Muscle of leg (tissue), 11 donors: ENCODE measurements around the gene ZXDC. TPM values are rescaled to one million over a fixed set of nuclear protein-coding genes. Genes with fewer than 3 reads are reported as not detected.

Experiments used
- DNase-seq: peaks from one replicate; pipeline ENCODE4 v3.0.0; 2013
- H3K27ac ChIP-seq: one replicate; pipeline ENCODE4 v1.5.1; 2013; ENCODE audit warnings: mild to moderate bottlenecking, low read length, control low read depth
- H3K27me3 ChIP-seq: one replicate; pipeline ENCODE4 v1.6.1; 2013; ENCODE audit warnings: low read length; ENCODE audit not compliant: control insufficient read depth, insufficient read depth
- H3K36me3 ChIP-seq: one replicate; pipeline ENCODE4 v1.6.1; 2013; ENCODE audit warnings: low read length; ENCODE audit not compliant: control insufficient read depth, insufficient read depth
- H3K4me1 ChIP-seq: one replicate; pipeline ENCODE4 v1.6.1; 2013; ENCODE audit warnings: low read length; ENCODE audit not compliant: control insufficient read depth, insufficient read depth
- H3K4me3 ChIP-seq: one replicate; pipeline ENCODE4 v1.5.1; 2013; ENCODE audit warnings: low read length, control low read depth
- H3K9me3 ChIP-seq: replicated peaks from 2 replicates; pipeline ENCODE4 v1.6.1; 2013; ENCODE audit warnings: low read depth, low read length; ENCODE audit not compliant: control insufficient read depth
- WGBS: methylation state at CpG from one replicate; pipeline ENCODE4 v1.1.5; 2013; ENCODE audit warnings: missing lambda C conversion rate; ENCODE audit not compliant: insufficient coverage; 5-methylcytosine and 5-hydroxymethylcytosine counted together
- polyA plus RNA-seq, 8 donors: library from polyadenylated mRNA; unstranded; fragments of 120-200 nt; gene quantifications; one replicate each; pipeline versions ENCODE4 v1.2.1 to v1.2.3, GENCODE V29; 2013; ENCODE audit warnings: inconsistent platforms in 1 of 8, low replicate concordance in 1 of 8; ENCODE audit not compliant: insufficient read length in 8 of 8, insufficient read depth in 1 of 8
- total RNA-seq: library from RNA; stranded (reverse); fragments of 120-200 nt; gene quantifications from one replicate; pipeline ENCODE4 v1.2.4, GENCODE V29; 2013

Gene ZXDC
- total and polyA plus RNA-seq, 9 donors = 18.4 to 27.4 (median 22.2) TPM

GRCh38 chr3:126456211-126456610 is 19.5 kb downstream of the ZXDC start:
- Histone ChIP-seq H3K4me1 (no peaks in the 10 kb centered on the region), H3K4me3 (no peak overlapping the region), H3K27me3 (no peaks in the 10 kb centered on the region), H3K9me3 (no peaks in the 10 kb centered on the region), H3K27ac (no peak overlapping the region), H3K36me3 (peaks cover 61% of the 10 kb centered on the region)
- WGBS = 36% methylated on average over 2 of the region's 4 CpGs
- DNase-seq = no peak

GRCh38 chr3:126454437-126455198 is 21.1 kb downstream of the ZXDC start:
- H3K4me3 ChIP-seq = no peak overlapping the region
- H3K36me3 ChIP-seq = peaks cover 61% of the 10 kb centered on the region

GRCh38 chr3:126454025-126454424 is 21.7 kb downstream of the ZXDC start:
- H3K4me3 ChIP-seq = no peak overlapping the region
- H3K9me3 ChIP-seq = no peaks in the 10 kb centered on the region
- H3K27me3 ChIP-seq = no peaks in the 10 kb centered on the region
- DNase-seq = no peak
- WGBS = no CpG with 5 or more reads among the region's 1 CpG
- peaks cover 60% of the 10 kb centered on the region for H3K36me3 ChIP-seq
- H3K27ac ChIP-seq = no peak overlapping the region
- no peaks in the 10 kb centered on the region for H3K4me1 ChIP-seq

More at GRCh38 chr3:126454437-126455198, 21.1 kb downstream of the ZXDC start:
- H3K4me1 ChIP-seq = no peaks in the 10 kb centered on the region
- H3K9me3 ChIP-seq = no peaks in the 10 kb centered on the region
- no peaks in the 10 kb centered on the region for H3K27me3 ChIP-seq
- DNase-seq = no peak
- no peak overlapping the region for H3K27ac ChIP-seq
- WGBS = 82% methylated on average over 5 of the region's 6 CpGs

- Histone ChIP-seq H3K27ac (no peak overlapping the region), H3K4me3 (no peak overlapping the region), H3K4me1 (peaks cover 12% of the 10 kb centered on the region), H3K27me3 (no peaks in the 10 kb centered on the region), H3K9me3 (no peaks in the 10 kb centered on the region), H3K36me3 (peaks cover 52% of the 10 kb centered on the region)
- no peak for DNase-seq
- no CpG with 5 or more reads among the region's 9 CpGs for WGBS
Measured at GRCh38 chr3:126452213-126452612, 23.5 kb downstream of the ZXDC start.

- peaks cover 45% of the 10 kb centered on the region for H3K36me3 ChIP-seq
- no peak overlapping the region for H3K4me3 ChIP-seq
- WGBS = 95% methylated on average over 11 of the region's 12 CpGs
- no peaks in the 10 kb centered on the region for H3K9me3 ChIP-seq
- H3K27ac ChIP-seq = no peak overlapping the region
- no peak for DNase-seq
- no peaks in the 10 kb centered on the region for H3K27me3 ChIP-seq
- H3K4me1 ChIP-seq = peaks cover 12% of the 10 kb centered on the region
Measured at GRCh38 chr3:126451511-126451910, 24.2 kb downstream of the ZXDC start.

GRCh38 chr3:126450744-126451143 is 24.9 kb downstream of the ZXDC start:
- Histone ChIP-seq H3K9me3 (no peaks in the 10 kb centered on the region), H3K4me3 (no peak overlapping the region), H3K27me3 (no peaks in the 10 kb centered on the region), H3K4me1 (peaks cover 12% of the 10 kb centered on the region), H3K27ac (no peak overlapping the region), H3K36me3 (peaks cover 39% of the 10 kb centered on the region)
- 100% methylated on average over 2 of the region's 3 CpGs for WGBS
- no peak for DNase-seq

GRCh38 chr3:126450219-126450618 is 25.5 kb downstream of the ZXDC start:
- H3K27me3 ChIP-seq = no peaks in the 10 kb centered on the region
- peaks cover 37% of the 10 kb centered on the region for H3K36me3 ChIP-seq
- H3K4me1 ChIP-seq = peaks cover 14% of the 10 kb centered on the region
- no peak for DNase-seq
- no peak overlapping the region for H3K27ac ChIP-seq
- H3K9me3 ChIP-seq = no peaks in the 10 kb centered on the region
- H3K4me3 ChIP-seq = no peak overlapping the region
- 75% methylated on average over 8 of the region's 9 CpGs for WGBS

GRCh38 chr3:126449621-126450051 is 26.1 kb downstream of the ZXDC start:
- Histone ChIP-seq H3K4me1 (peaks cover 14% of the 10 kb centered on the region), H3K27me3 (no peaks in the 10 kb centered on the region), H3K4me3 (no peak overlapping the region), H3K36me3 (peaks cover 35% of the 10 kb centered on the region), H3K27ac (no peak overlapping the region), H3K9me3 (no peaks in the 10 kb centered on the region)
- no peak for DNase-seq
- WGBS = 87% methylated on average over 10 of the region's 11 CpGs

- Histone ChIP-seq H3K9me3 (no peaks in the 10 kb centered on the region), H3K4me1 (peaks cover 14% of the 10 kb centered on the region), H3K36me3 (peaks cover 33% of the 10 kb centered on the region), H3K4me3 (no peak overlapping the region), H3K27me3 (no peaks in the 10 kb centered on the region), H3K27ac (no peak overlapping the region)
- 75% methylated on average over 6 of the region's 8 CpGs for WGBS
- no peak for DNase-seq
Measured at GRCh38 chr3:126448893-126449180, 26.9 kb downstream of the ZXDC start.

GRCh38 chr3:126448136-126448892 is 27.4 kb downstream of the ZXDC start:
- no peaks in the 10 kb centered on the region for H3K9me3 ChIP-seq
- peak; percentile 28 for DNase-seq
- no peaks in the 10 kb centered on the region for H3K27me3 ChIP-seq
- no peak overlapping the region for H3K27ac ChIP-seq
- peaks cover 33% of the 10 kb centered on the region for H3K36me3 ChIP-seq
- WGBS = 77% methylated on average over 13 of the region's 17 CpGs
- H3K4me3 ChIP-seq = no peak overlapping the region
- H3K4me1 ChIP-seq = peaks cover 14% of the 10 kb centered on the region
